GM18505 (cell line): ENCODE results near the gene MYOCD.

Source experiments
- ATAC-seq: cut with Tn5 transposase; IDR thresholded peaks from one replicate; pipeline ENCODE4 v1.9.1; 2021; ENCODE audit not compliant: unreplicated experiment
- POLR2A ChIP-seq: IDR thresholded peaks from 4 replicates; pipeline ENCODE4 v1.6.1; 2011; ENCODE audit warnings: borderline replicate concordance; ENCODE audit not compliant: insufficient read depth, insufficient read length; ENCODE audit errors: extremely low read depth

The MYOCD gene

GRCh38 chr17:12768255-12768654, 102.6 kb downstream of the MYOCD start:
- no peak for TF ChIP-seq POLR2A
- ATAC-seq: no peak

- TF ChIP-seq POLR2A: no peak
- ATAC-seq: no peak
Measured at GRCh38 chr17:12769981-12770380, 104.3 kb downstream of the MYOCD start.

GRCh38 chr17:12773153-12773552, 107.5 kb downstream of the MYOCD start:
- no peak for ATAC-seq
- TF ChIP-seq POLR2A: no peak

- TF ChIP-seq POLR2A: no peak
- peak; percentile 92 for ATAC-seq
Measured at GRCh38 chr17:12789075-12789480, 123.4 kb downstream of the MYOCD start.

GRCh38 chr17:12789481-12790248, 124.0 kb downstream of the MYOCD start, which contains the start of gene ARHGAP44:
Gene ARHGAP44, plus strand, starts transcription at chr17:12789498. Its CDS starts 341 bp downstream, at chr17:12789839.
- peak; percentile 79 for ATAC-seq
- peak; percentile 27 for TF ChIP-seq POLR2A

- ATAC-seq: no peak
- no peak for TF ChIP-seq POLR2A
Measured at GRCh38 chr17:12790249-12791106, 124.8 kb downstream of the MYOCD start.

- TF ChIP-seq POLR2A: no peak
- ATAC-seq: no peak
Measured at GRCh38 chr17:12794919-12795532, 129.3 kb downstream of the MYOCD start.

GRCh38 chr17:12800855-12801365, 135.2 kb downstream of the MYOCD start:
- no peak for ATAC-seq
- no peak for TF ChIP-seq POLR2A

- ATAC-seq: no peak
- no peak for TF ChIP-seq POLR2A
Measured at GRCh38 chr17:12806630-12807029, 140.9 kb downstream of the MYOCD start.

- no peak for TF ChIP-seq POLR2A
Measured at GRCh38 chr17:12808723-12809122, 143.0 kb downstream of the MYOCD start.

GRCh38 chr17:12812877-12813276, 147.2 kb downstream of the MYOCD start:
- no peak for ATAC-seq
- TF ChIP-seq POLR2A: no peak

More at GRCh38 chr17:12808723-12809122, 143.0 kb downstream of the MYOCD start:
- ATAC-seq: no peak

- no peak for TF ChIP-seq POLR2A
- ATAC-seq: no peak
Measured at GRCh38 chr17:12813664-12814063, 148.0 kb downstream of the MYOCD start.

- ATAC-seq: no peak
- TF ChIP-seq POLR2A: no peak
Measured at GRCh38 chr17:12814718-12815117, 149.0 kb downstream of the MYOCD start.
